HG03139 (cell line): ENCODE measurements around the gene THRAP3.

Experiments
- ATAC-seq: cut with Tn5 transposase; IDR thresholded peaks from one replicate; pipeline ENCODE4 v1.9.1; 2021; ENCODE audit not compliant: unreplicated experiment

The THRAP3 gene

DNA sequence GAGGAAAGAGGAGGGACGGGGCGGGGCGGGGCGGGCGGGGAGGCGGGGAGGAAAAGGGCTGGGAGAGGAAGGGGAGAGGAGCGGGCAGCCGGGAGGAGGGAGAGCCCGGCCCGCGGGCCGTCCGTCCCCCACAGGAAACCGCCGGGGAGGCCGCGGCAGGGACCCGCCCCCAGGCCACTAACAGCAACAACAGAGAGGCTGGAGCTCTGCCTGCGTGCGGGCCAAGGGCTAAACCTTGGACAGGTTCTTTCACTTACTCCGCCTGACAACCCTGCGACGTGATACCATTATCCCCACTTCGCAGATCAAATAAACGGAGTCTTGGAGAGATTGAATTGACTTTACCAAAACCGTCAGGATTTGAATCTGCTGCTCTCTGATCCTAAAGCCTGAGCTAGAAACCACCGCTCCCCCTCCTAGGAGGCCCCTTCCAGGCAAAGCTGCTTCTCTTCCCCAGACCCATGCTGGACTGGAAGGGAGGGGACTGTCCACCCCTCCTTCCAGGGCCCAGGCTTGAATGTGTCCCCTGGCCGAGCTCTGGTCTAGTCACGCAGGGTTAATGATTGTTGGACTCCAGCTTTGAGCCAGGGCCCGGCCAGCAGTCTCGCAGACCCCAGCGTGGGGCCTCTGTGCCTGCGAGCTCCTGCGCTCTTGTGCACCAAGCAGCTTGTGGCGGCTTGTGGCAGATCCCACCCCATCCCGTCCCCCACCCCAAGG is 99.6 kb downstream of the THRAP3 start, which contains the start of gene EVA1B:
TSS of gene EVA1B (minus strand) at position 10 of the 717 bp plus-strand sequence. CDS start 608 bp downstream, outside the sequence.
- ATAC-seq = no peak

DNA sequence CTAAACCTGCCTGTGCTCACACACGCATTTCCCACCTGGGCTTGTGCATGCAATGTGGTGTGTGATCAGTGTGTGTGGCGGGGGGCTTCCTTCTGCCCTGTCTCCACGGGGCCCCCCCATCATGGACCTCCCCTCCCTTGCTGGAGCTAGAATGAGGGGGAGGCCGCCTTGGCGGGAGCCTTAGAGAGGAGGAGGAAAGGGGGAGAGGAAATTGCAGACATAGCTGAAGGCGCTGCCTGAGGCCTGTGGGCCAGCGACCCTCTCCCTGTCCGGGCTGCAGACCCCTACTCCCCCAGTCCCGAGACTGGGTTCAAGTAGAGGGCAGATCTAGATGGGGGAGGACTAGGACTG is 100.1 kb downstream of the THRAP3 start:
- ATAC-seq = no peak

DNA sequence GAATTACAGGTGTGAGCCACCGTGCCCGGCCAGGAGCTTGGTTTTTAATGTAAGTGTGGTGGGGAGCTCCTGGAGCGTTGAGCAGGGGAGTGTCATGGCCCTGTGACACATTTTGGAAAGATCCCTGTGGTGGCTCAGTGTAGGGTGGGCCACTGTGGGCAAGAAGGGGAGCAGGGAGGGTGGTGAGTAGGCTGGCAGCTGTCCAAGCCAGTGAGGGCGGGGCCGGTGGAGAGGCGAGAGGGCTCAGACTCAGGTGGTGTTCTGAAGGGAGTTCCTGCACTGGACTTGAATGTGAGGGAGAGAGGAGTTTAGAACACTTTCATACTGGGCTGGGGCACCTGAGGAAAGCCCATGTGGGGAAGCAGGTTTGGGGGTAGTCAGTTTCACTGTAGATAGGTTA is 102.3 kb downstream of the THRAP3 start:
- ATAC-seq = no peak

DNA sequence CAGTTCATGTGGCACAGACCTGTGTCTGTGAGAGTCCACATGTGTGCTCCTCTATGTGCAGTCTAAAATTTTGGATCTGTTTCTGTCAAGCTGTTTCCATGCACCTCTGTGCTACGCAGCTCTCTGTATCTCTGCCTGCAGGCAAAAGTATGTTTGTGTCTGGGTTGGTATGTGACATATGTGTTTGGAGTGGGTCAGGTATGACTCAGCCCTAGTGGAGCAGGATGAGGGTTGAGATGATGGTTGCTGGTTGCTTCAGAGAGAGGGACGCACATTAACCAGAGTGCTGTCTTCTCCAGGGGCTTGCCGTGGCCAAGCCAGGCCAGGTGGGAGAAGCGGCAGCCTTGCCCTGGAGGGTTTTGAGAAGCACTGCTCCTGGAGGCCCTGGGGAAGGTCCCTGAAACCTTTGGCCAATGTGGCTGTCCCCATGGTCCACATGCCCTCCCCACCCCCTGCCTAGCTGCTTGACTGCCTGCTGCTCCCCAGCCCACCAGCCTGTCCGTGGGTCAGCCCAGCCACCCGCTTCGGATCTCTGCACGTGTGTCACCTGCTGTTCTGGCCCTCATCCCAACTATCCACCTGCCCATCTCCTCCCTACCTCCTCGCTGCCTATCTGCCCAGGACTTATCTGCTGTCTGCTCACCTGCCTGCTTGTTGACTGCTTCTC is 103.3 kb downstream of the THRAP3 start:
- ATAC-seq = no peak

DNA sequence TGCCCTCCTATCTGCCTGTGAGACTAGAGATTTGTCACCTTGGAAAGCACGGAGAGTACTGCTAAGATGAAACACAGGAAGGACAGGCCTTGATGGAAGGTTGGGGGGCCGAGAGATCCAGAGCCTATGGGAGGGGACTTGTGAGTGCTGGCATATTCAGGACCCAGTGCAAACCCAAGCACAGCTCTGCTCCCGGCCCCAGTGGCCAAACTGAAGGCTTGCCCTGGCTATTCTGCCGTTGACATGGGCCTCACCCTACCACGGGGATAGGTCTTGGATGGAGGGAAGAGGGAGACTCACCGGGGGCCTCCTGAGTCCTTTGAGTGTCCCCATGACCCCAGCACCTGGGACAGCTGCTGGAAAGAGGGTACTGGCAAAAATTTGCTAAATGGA is 103.8 kb downstream of the THRAP3 start:
- ATAC-seq = no peak

DNA sequence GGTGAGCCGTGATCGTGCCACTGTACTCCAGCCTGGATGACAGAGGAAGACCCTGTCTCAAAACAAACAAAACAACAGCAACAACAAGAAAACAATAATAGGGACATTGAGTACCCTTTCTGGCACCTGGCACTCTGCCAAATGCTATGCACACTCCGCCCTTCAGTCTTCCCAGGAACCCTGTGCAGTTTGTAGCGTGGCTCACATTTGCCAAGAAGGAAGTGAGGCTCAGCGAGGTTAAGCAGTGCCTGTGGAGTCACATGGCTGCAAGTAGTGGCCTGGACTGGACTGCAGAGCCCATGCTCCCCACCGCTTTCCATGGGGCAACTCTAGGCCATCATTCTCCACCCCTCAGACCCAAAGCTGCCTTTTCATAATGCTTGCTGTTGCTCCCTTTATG is 104.5 kb downstream of the THRAP3 start:
- ATAC-seq = no peak

DNA sequence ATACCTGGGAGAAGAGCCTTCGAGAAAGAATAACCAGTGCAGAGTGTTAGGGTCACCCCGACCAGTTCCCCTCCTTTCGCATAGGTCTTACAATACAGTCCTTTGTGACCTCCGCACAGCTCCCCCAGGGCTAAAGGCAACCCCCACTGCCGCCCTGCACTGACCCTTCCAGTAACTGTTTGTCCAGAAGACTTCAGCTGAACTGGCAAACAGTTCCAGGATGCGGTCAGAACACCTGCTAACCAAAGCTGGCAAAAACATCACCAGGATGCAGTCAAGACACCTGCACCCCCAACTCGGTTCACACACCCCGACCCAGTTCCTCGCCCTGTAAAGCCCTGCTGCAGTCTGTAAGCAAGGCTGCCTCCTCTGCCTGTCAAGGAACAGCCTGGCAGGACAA is 105.6 kb downstream of the THRAP3 start:
- ATAC-seq = no peak

DNA sequence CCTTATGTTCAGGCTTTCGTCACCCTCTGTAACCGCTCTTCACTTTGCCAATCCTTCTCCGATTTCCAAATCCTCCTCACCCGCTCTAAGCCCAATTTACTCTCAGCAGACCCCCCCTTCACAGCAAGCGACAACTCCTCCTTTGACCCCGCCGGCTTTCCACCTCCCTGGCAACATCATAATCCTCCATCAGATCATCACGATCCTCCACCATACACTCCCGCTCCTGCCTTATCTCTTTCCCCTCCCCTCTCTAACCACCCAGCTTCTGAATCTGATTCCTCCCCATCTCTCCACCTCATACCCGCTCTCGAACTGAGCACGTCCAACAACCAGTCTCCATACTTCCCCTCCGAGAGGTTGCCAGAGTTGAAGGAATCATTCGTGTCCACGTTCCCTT is 106.7 kb downstream of the THRAP3 start:
- ATAC-seq = no peak

DNA sequence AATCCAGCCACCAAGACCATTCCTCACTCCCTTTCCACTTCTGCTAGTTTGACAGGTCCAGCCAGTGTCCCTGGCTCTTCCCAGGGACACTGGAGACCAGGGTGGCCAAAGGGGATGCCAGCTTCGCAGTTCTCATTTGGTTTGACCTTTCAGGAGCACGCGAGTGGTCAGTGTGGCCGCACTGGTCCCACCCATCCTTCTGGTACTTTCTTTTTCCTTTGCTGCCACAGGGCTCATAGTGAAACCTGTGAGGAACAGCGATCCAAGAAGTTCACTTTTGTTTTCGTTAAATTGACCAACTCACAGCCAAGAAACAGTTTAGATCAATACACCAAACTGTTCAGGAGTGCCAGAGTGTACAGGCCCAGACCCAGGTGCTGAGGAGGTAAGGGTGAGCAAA is 113.6 kb downstream of the THRAP3 start:
- ATAC-seq = no peak

DNA sequence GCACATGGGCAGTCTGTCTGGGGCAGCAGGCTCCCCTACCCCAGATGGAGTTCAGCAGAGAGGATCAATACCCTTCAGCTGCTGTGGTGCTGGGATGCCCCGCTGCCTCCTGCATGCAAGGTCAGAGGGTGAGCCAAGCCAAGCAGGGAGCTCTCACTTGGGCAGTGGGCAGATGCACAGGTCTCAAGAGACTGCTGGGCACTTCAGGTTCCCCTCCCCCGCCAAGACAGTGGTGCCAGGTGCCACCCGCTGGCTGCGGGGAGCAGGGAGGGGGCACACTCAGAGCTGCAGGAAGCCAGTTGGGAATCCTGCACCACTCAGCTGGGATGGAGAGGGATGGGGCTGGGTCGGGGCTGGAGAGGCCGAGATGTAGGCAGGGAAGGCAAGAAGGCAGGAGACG is 115.0 kb downstream of the THRAP3 start:
- ATAC-seq = no peak

DNA sequence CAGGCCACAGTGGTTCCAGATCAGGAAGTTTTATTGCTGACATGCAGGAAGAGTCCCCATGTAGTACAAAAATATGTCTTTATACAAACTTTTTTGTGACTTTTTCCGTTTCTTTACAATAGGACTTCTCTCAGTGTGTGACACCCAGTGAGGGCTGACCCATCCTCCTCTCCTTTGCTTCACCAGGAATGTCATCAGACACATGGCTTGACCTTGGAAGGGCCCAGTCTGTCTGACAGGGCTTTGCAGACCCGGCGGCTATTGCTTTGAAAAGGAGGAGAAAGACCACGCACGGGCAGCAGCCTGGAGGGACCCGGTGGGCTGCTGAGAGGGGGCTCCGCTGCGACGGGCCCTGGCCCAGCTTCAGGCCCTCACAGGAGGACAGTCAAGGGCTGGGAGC is 115.4 kb downstream of the THRAP3 start:
- ATAC-seq = no peak

DNA sequence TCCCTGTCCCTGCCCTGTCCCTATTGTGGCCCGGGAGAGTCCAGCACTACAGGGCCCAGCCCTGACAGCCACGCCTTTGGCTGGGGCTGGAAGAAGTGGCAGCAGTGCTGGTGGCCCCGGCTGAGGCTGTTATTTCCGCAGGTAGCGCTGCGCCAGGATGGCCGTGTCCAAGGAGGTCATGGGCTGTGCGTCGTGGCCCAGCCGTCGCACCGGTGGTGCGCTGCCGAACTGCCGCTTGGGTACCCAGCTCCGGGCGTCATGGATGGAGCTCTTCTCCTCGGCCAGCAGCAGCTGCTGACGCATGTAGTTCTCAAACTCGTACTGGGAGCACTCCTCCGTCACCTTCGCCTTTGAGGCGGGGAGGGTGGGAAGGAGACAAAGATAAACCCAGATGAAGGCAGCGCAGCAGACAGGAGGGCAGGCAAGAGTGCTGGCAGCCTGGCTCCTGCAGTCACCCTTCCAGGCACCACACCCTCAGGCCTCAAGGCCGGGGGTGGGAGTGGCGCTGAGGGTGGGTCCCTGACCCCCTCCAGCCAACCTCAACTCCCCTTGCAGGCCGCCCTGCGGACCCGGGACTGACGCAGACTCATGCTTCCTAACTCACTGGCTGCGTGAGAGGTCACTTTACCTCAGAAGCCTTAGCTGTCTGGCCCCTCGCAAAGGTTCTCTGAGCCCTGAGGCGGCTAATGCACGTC is 117.5 kb downstream of the THRAP3 start:
- no peak for ATAC-seq

DNA sequence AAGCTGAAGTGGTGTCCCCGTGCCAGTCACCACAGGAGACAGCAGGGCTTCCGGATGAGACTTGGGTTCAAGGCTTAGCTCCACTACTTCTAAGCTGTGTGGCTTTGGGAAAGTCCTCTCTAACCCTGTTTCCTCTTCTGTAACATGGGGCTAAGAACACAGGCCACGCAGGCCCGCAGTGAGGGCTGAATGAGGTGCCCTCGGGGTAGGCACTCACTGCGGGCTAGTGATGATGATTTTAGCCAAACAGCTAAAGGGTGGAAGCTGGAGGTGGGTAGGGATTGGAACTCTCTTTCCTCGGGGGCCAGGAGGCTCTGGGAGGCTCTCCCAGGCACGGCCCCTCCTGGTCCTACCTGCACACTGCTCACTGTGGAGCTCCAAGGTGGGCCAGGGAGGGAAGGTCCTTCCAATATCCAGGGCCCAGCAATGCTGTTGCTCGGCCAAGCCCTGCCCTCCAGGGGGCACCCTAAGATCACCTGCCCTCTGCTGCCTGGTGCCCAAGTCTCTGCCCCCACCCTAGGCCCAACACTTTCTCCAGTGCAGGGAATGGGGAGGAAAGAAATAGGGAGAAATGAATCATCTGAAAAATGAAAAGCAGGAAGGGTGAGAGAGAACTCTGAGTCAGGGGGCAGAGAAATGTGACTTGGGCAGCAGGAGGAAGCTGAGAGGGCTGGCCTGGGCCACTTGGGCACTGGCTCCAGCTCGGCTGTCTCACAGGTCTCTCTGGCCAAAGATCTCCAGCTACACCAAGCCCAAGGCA is 118.4 kb downstream of the THRAP3 start:
- no peak for ATAC-seq

DNA sequence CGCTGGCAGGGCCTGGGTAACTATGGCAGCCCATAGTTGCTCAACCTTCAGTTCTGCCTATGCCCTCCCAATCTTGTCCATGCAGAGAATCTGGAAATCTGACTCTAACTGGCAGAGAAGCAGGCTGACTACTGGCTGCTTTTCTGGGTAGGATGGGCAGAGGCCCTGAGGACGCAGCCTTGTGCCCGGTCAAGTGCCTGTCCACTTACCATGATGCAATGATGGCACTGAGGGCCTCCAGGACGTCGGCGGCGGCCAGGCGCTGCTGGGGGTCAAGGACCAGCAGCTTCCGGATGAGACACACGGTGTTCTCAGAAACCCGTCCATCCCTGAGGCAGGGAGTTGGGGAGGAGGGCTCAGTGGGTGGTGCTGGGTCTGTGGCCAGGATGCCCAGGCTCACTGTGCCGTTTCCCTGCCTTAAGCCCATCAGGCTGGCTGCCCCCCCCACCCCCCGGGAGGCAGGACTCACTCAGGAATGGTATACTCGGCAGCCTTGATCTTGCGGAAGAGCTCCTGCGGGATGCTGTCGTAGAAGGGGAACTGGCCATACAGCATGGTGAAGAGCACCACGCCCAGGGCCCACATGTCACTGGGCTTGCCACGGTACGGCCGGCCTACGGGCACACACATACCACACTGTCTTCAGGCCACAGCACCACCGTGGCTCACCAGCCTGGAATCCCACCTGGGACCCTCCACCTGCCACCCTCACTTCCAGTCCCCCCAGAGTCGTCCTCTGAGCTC is 119.6 kb downstream of the THRAP3 start:
- no peak for ATAC-seq

DNA sequence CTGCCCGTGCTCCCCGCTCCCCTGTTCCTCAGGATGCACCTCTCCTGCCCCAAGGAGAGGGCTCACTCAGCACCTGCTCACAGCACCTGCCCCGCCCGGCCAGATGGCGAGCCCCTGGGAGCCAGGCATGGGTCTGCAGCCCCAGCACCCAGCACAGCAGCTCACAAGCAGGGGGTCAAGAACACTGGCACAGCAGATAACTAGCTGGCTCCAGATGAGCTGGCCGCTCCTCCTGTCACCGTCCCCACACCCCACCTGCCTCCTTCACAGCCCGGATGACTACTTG is 120.1 kb downstream of the THRAP3 start:
- no peak for ATAC-seq

DNA sequence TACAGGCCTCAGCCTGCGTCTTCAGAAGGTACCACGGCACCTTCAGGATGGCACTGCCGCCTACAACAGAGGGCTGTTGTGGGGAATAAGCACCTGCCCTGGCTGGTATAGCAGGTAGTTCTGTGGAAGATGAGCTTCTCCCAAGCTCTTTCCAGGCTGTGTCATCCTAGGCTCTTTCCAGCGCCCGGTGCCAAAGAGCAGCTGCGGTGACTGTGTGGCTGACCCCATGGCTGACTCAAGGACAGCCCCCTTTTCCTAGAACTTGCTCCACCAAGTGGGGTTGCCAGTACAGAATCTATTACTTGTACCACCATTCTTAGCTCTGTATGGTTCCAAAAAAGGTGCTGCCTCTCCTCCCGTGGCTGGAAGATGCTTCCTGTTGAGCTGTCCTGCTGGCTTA is 121.1 kb downstream of the THRAP3 start:
- ATAC-seq = no peak

DNA sequence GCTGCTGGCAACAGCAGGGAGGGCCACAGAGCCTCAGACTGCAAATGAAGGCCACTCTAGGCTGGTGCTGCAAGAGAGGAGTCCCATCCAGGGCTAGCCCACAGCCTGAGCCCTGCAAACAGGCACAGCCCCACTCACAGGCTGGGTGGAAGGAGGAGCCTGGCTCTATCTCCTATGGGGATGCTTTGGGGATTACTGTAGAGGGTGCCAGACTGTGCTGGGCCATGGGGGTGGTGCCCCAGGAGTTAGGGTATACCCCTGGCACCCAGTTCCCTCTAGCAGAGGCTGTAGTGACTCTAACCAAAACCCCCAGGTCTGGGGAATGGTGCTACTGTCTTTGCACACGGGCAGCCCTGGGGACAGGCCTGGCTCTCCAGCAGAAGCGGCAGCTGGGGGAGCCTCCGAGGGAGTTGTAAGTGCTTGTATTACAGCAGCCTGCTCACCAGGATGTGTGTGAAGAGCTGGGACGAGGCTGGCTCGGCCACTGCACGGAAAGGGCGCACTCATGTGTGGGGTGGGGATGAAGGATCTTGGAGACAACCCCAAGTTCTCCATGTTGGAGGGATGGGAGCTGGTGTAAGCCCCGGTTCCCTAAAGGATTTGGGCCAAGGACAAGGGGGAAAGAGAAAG is 122.6 kb downstream of the THRAP3 start:
- no peak for ATAC-seq

DNA sequence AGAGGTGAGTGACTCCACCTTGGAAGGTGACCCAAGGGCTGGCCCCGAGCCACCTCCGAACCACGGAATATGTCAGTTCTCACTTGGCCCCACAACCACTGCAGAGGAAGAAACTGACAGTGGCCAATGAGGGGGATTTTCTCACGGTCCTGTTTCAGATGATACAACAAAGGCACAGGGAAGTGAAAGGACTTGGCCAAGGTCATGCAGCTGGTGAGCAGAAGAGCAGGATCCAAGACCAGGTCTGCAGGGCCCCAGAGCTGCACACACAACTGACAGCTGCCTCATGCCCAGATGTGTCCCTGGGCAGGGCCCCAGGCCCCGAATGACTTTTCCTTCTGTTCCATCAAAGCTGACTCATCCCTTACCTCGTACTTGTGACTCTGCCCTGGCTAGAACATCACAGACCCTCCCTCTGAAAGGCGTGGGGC is 125.0 kb downstream of the THRAP3 start:
- peak; percentile 68 for ATAC-seq

DNA sequence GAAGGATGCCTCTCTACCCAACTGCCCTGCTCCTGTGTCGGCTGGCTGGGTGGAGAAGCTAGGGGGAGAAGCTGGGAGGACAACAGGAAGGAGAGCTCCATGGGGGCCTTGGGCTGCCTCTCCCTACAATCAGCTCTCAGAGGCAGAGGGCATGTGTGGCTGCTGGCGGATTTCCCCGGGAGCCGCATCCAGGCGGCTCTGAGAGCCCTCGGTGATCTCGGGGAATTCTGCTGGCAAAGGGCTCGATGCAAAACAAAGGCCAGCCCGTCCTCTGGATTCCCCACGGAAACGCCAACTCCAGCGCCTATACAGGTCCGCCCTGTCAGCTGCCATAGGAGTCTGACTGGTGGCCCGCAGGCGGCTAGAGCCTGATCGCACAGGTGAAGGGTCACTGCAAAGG is 125.6 kb downstream of the THRAP3 start:
- ATAC-seq = no peak

DNA sequence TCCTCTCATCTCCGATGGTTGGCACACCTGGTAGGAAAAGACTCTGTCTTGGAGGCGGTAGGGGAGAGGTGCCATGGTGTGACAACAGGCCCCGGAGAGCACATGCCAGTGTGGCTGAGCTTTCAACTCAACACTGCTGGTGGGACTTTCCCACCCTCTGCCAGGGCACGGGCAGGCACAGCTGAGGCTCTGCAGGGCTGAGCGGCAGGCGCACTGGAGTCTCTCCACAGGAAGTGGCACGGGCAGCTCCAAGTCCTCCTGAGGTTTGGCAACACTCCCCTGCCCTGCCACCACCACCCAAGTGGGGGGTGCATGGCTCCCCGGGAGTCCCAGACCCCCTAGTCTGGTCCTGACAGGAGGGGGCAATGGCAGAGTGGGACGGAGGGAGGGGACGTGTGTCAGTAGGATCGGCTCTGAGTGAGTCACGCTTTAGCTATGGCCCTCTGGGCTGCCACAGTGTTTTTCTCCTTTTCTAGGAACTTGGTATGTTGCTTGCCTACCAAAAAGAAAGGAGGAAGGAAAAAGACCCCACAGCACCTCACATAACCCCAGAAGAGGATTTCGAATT is 126.5 kb downstream of the THRAP3 start:
- no peak for ATAC-seq
